Peyer's patch (tissue), 4 donors: ENCODE measurements around the gene RABGGTB.
"Not testable (repeated sequence)": the region's sequence is repeated elsewhere in the genome, so short reads cannot be mapped to it uniquely, and the experiment has no call there.

ENCODE experiments used
- CTCF ChIP-seq, 6 experiments: fragments of 450-650 bp in 4 of 6; fragments of 200-600 bp in 2 of 6; sonication (generic) in 1 of 6; IDR thresholded peaks; one replicate each; pipeline ENCODE4 v1.5.1; 2017 to 2019; ENCODE audit warnings: antibody characterized with exemption in 6 of 6, mild to moderate bottlenecking in 3 of 6, moderate library complexity in 1 of 6
- POLR2A ChIP-seq, 2 donors: fragments of 450-650 bp; IDR thresholded peaks; one replicate each; pipeline ENCODE4 v1.5.1; 2017; ENCODE audit warnings: antibody characterized with exemption in 2 of 2, mild to moderate bottlenecking in 2 of 2, moderate library complexity in 2 of 2

GRCh38 chr1:75758543-75758942 lies 27.5 kb upstream of the RABGGTB start:
- not testable (repeated sequence) for TF ChIP-seq CTCF, POLR2A (IDR thresholded peaks at IDR 0.05)
